ENCODE data around the gene MYO16. TPM values are rescaled to one million over a fixed set of nuclear protein-coding genes. Genes with fewer than 3 reads are reported as not detected.

Gene MYO16
- total and polyA plus RNA-seq, 2 of the 4 experiments (the other 2 are of a cell fraction): under 0.01 to 0.03 TPM

DNA sequence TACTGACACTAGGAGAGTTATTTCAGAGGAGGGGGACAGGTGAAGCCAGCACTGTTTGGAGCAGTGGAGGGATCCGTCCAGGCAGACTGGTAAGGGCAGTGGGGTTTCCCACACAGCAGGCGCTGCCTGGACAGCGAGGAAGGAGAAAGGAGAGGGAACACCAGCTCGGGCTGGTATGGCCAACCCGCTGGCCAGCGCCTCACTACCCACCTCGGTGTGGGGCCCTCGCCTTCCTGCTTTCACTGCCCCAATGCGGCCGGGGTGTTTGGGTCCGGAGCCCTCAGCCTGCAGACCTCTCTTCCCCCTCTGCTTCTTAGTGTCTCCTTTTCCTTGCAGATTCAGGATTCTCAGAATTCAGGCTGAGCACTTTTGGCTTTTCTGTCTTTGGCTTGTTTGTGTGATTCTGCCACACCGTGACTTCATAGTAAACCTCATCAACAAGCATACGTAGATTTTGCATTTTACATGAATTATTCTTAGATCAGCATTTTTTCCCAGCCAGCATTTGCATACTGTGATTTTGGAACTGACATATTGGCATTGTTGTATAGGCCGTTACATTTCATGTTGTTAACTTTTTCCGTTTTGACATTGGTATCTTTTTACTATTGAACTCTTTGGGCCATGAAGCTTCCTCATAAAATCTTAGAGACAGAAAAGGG is 294.1 kb downstream of the MYO16 start:
- WGBS, 2 experiments (ENCODE audit: extremely low coverage in 2 of 2, insufficient read length in 1 of 2): 100% methylated on average over 3 of the region's 15 CpGs; no CpG with 5 or more reads in 1 of the 2 experiments
- peak overlapping the region; percentile 74 for H2BK20ac ChIP-seq (ENCODE audit: low read depth, low read length)
- no peak for TF ChIP-seq SMC3 (IDR thresholded peaks at IDR 0.05; ENCODE audit: low read depth, low read length)
- TF ChIP-seq MAFK (IDR thresholded peaks at IDR 0.05; ENCODE audit: low read depth, low read length): peak; percentile 64
- TF ChIP-seq, protein P1, sequence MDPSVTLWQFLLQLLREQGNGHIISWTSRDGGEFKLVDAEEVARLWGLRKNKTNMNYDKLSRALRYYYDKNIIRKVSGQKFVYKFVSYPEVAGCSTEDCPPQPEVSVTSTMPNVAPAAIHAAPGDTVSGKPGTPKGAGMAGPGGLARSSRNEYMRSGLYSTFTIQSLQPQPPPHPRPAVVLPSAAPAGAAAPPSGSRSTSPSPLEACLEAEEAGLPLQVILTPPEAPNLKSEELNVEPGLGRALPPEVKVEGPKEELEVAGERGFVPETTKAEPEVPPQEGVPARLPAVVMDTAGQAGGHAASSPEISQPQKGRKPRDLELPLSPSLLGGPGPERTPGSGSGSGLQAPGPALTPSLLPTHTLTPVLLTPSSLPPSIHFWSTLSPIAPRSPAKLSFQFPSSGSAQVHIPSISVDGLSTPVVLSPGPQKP (IDR thresholded peaks at IDR 0.05; ENCODE audit: borderline replicate concordance, low read depth, low read length): no peak
- no peak overlapping the region for H3K4me3 ChIP-seq (ENCODE audit: insufficient read depth, low read depth, low read length)
- H3K9me1 ChIP-seq (ENCODE audit: insufficient read depth, low read length): no peaks in the 10 kb centered on the region
- H3K14ac ChIP-seq (replicated peaks; ENCODE audit: low read depth, low read length): peak overlapping the region; percentile 23; the same call in 1 of the 2 replicates
- H3K23ac ChIP-seq (ENCODE audit: low read depth, low read length): no peak overlapping the region
- peak overlapping the region; percentile 26; the same call in 1 of the 2 replicates for H3K18ac ChIP-seq (ENCODE audit: low read depth, low read length)
- dilution Hi-C loops (cut with HindIII; ENCODE audit: low sequenced_read_pairs, unreplicated experiment): no loop called here
- no peaks in the 10 kb centered on the region for H3K9me3 ChIP-seq (ENCODE audit: control insufficient read depth, insufficient read depth, low read length)
- H4K8ac ChIP-seq (ENCODE audit: low read depth in 2 of 2, low read length in 2 of 2): no peak overlapping the region
- H2BK5ac ChIP-seq (ENCODE audit: low read depth, low read length, poor library complexity, severe bottlenecking): no peak overlapping the region
- peak overlapping the region; percentile 10; the same call in 1 of the 2 replicates for H2AK5ac ChIP-seq (ENCODE audit: low read depth, low read length)
- intact Hi-C loops (cut with micrococcal nuclease): no loop called here
- H3K9ac ChIP-seq (ENCODE audit: low read depth, low read length): no peak overlapping the region
- ATAC-seq (ENCODE audit: low read depth) (no peak), DNase-seq (no peak)
- POLR2A ChIA-PET (ENCODE audit: unreplicated experiment): interaction anchor here (0.6 kb wide), 1 partner anchor 1501 kb away, joined by 6 read pairs; no protein-coding TSS in a partner anchor
- peak overlapping the region; percentile 48; the same call in 1 of the 2 replicates for H3K4ac ChIP-seq (ENCODE audit: low read depth, low read length)
- no peak overlapping the region for H3K4me2 ChIP-seq (ENCODE audit: low read depth, low read length)
- no peak overlapping the region for H2AK9ac ChIP-seq (replicated peaks; ENCODE audit: low read depth, low read length, poor library complexity)
- peak overlapping the region; percentile 64; the same call in 1 of the 2 replicates for H2BK120ac ChIP-seq (ENCODE audit: low read depth, low read length)
- no peak overlapping the region for H3K56ac ChIP-seq (ENCODE audit: extremely low read depth, insufficient read depth, low read length)
- no peaks in the 10 kb centered on the region for H3K36me3 ChIP-seq (ENCODE audit: control insufficient read depth, insufficient read depth, low read length)
- peak overlapping the region; percentile 36; the same call in 1 of the 2 replicates for H4K5ac ChIP-seq (ENCODE audit: low read depth, low read length)
- H2AFZ ChIP-seq (replicated peaks; ENCODE audit: low read length, poor library complexity): no peak overlapping the region
- CTCF ChIA-PET: interaction anchor here (1.5 kb wide), 1 partner anchor 8 kb away, joined by 9 read pairs; no protein-coding TSS in a partner anchor
- no peak overlapping the region; the same call in 1 of the 2 replicates for H4K91ac ChIP-seq (ENCODE audit: insufficient read depth, low read depth, low read length)
- H3K27me3 ChIP-seq (ENCODE audit: control insufficient read depth, insufficient read depth, low read length): no peaks in the 10 kb centered on the region
- H4K20me1 ChIP-seq (ENCODE audit: insufficient read depth, low read length): no peaks in the 10 kb centered on the region
- in situ Hi-C loops (cut with MboI; ENCODE audit: low sequenced_read_pairs): no loop called here
- peaks cover 2% of the 10 kb centered on the region for H3K4me1 ChIP-seq (ENCODE audit: control insufficient read depth, insufficient read depth, low read length)
- BruUV-seq (replicated peaks): no TSS peak
- peak overlapping the region; percentile 22; the same call in 1 of the 2 replicates for H3K27ac ChIP-seq (ENCODE audit: insufficient read depth, low read length)
- H3K79me1 ChIP-seq (ENCODE audit: low read depth in 1 of 2, low read length in 2 of 2): no peaks in the 10 kb centered on the region
- no peak overlapping the region for H2BK15ac ChIP-seq (ENCODE audit: low read depth, low read length)
